ENCODE results near the gene SPP1. TPM values are rescaled to one million over a fixed set of nuclear protein-coding genes. Genes with fewer than 3 reads are reported as not detected.

The SPP1 gene
- total RNA-seq, 4 donors from 2014 or later = 59.0 to 344 (median 174) TPM

- H3K9me3 ChIP-seq = no peaks in the 10 kb centered on the region
- WGBS, 2 donors = 1 to 2% methylated on average over 22 to 112 of the region's 116 CpGs
- H3K27me3 ChIP-seq = no peaks in the 10 kb centered on the region
- peak within 1 kb of the TSS; percentile 73 to 93 (median 84) for H3K4me3 ChIP-seq
- DNase-seq (ENCODE audit: low spot score in 2 of 2) = peak; percentile 77 to 82
- TF ChIP-seq POLR2A (IDR thresholded peaks at IDR 0.05) (peak; percentile 73 to 89), EP300 (IDR thresholded peaks at IDR 0.05) (peak in 1 of 2 donors; percentile 63)
- TF ChIP-seq, protein P1, sequence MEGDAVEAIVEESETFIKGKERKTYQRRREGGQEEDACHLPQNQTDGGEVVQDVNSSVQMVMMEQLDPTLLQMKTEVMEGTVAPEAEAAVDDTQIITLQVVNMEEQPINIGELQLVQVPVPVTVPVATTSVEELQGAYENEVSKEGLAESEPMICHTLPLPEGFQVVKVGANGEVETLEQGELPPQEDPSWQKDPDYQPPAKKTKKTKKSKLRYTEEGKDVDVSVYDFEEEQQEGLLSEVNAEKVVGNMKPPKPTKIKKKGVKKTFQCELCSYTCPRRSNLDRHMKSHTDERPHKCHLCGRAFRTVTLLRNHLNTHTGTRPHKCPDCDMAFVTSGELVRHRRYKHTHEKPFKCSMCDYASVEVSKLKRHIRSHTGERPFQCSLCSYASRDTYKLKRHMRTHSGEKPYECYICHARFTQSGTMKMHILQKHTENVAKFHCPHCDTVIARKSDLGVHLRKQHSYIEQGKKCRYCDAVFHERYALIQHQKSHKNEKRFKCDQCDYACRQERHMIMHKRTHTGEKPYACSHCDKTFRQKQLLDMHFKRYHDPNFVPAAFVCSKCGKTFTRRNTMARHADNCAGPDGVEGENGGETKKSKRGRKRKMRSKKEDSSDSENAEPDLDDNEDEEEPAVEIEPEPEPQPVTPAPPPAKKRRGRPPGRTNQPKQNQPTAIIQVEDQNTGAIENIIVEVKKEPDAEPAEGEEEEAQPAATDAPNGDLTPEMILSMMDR (IDR thresholded peaks at IDR 0.05) = no peak
- H3K27ac ChIP-seq = peak within 1 kb of the TSS; percentile 80 to 98 (median 92)
- no peaks in the 10 kb centered on the region for H3K36me3 ChIP-seq
- peaks cover 5 to 71% (median 24%) of the 10 kb centered on the region in 4 donors for H3K4me1 ChIP-seq
These were observed 32.0 kb downstream of the SPP1 start, which contains the start of gene PKD2 for GRCh38 chr4:88007304-88008121. PKD2 (plus strand) TSS chr4:88007635; CDS start chr4:88007734, 99 bp downstream.

DNA sequence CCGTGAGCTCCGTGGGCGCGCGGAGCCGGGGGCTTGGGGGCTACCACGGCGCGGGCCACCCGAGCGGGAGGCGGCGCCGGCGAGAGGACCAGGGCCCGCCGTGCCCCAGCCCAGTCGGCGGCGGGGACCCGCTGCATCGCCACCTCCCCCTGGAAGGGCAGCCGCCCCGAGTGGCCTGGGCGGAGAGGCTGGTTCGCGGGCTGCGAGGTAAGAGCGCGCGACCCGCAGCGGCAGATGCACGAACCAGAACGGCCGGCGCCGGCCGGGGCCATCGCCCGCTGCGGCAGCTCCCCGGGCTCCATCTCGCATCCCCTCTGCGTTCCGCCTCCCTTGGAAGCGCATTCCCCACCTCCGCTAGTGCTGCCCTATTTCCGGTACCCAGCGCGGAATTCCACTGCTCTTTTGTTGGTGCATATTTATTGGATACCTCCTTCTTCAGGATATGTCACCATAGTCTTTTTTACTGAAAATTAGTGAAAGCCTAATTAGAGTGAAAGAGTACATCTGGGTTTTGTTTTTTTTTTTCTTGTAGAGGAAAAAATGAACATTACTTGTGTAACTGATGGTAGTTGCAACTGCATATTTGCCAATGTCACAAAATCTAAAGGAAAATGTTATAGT is 32.7 kb downstream of the SPP1 start:
- TF ChIP-seq, protein P1 (IDR thresholded peaks at IDR 0.05) = no peak
- no peak for TF ChIP-seq POLR2A (IDR thresholded peaks at IDR 0.05)
- peak in 1 of 2 donors; percentile 34 for TF ChIP-seq EP300 (IDR thresholded peaks at IDR 0.05)
- no peaks in the 10 kb centered on the region for H3K9me3 ChIP-seq
- H3K27me3 ChIP-seq = no peaks in the 10 kb centered on the region
- DNase-seq (ENCODE audit: low spot score in 2 of 2) = no peak
- peak overlapping the region; percentile 73 to 93 (median 84) for H3K4me3 ChIP-seq
- H3K36me3 ChIP-seq = no peaks in the 10 kb centered on the region
- peaks cover 5 to 71% (median 24%) of the 10 kb centered on the region in 4 donors for H3K4me1 ChIP-seq
- WGBS, 2 donors = 0% methylated on average over 13 to 50 of the region's 51 CpGs
- peak overlapping the region; percentile 80 to 98 (median 92) for H3K27ac ChIP-seq

DNA sequence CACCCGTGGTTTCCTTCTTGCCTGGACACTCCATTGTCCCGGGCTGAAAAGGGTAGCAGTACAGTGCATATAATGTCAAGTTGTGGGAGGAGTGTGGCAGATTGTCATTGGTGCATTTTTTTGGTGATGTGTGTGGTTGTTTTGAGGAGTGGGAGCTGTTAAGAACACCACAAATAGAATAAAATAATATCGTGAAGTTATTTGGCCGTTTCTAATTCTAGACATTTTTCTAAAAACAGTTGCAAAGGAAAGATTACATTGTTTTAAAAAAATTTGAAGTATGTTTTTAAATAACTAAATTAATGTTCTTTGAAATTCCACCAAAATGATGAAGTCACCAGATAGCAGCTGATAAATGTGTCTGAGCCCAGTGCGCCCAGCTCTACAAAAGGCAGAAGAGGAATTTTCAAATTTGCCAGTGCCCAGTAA is 33.2 kb downstream of the SPP1 start:
- DNase-seq (ENCODE audit: low spot score in 2 of 2) = no peak
- Histone ChIP-seq H3K9me3 (no peaks in the 10 kb centered on the region), H3K27ac (peak overlapping the region in 3 of 4 donors; percentile 88 to 98 (median 96)), H3K36me3 (no peaks in the 10 kb centered on the region), H3K4me3 (peak overlapping the region; percentile 73 to 93 (median 84)), H3K27me3 (no peaks in the 10 kb centered on the region), H3K4me1 (peaks cover 5 to 75% (median 24%) of the 10 kb centered on the region in 4 donors)
- WGBS, 2 donors = 4 to 11% methylated on average over 5 of the region's 5 CpGs
- TF ChIP-seq EP300 (IDR thresholded peaks at IDR 0.05) (no peak), POLR2A (IDR thresholded peaks at IDR 0.05) (no peak)

DNA sequence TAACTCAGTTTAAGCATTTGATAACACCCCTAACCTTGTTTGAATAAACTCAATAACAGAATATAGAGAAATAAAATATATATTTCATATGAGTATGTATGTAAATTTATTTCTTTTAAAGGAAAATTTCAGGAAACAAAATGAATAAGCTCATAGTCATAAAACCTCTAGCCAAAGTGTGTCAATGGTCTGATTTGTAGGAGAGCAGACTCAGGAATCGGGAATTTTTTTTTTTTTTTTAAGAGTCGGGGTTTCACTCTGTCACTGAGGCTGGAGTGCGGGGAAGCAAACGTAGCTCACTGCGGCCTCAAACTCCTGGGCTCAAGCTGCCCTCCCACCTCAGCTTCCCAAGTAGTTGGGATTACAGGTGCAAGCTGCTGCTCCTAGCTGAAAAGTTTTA is 34.4 kb downstream of the SPP1 start:
- 67 to 71% methylated on average over 5 of the region's 5 CpGs for WGBS, 2 donors
- no peaks in the 10 kb centered on the region for H3K36me3 ChIP-seq
- TF ChIP-seq, protein P1 (IDR thresholded peaks at IDR 0.05) = no peak
- TF ChIP-seq EP300 (IDR thresholded peaks at IDR 0.05) (no peak), POLR2A (IDR thresholded peaks at IDR 0.05) (no peak)
- no peak overlapping the region for H3K4me3 ChIP-seq
- no peaks in the 10 kb centered on the region for H3K9me3 ChIP-seq
- peak overlapping the region in 2 of 4 donors; percentile 48 to 61 for H3K27ac ChIP-seq
- H3K27me3 ChIP-seq = no peaks in the 10 kb centered on the region
- DNase-seq (ENCODE audit: low spot score in 2 of 2) = no peak
- H3K4me1 ChIP-seq = peaks cover 5 to 84% (median 24%) of the 10 kb centered on the region in 4 donors

DNA sequence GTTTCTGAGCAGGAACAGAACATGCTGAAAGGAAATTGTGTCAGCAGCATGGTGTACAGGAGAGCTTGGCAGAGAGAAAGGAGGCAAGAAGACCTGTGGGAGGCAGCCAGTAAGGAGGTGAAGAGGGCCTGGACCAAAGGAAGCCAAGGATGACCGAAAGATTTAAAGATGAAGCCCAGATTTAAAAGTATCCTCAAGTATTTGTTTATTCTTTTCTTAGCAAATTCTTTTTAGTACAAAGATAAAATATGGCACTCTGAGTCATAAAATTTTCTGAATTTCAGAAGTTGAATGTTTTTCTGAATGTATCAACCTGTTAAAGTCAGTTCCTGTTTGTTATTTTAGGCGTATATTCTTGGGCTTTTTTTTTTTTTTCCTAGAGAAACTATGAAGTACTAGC is 35.5 kb downstream of the SPP1 start:
- Histone ChIP-seq H3K9me3 (no peaks in the 10 kb centered on the region), H3K4me1 (peaks cover 5 to 87% (median 24%) of the 10 kb centered on the region in 4 donors), H3K27me3 (no peaks in the 10 kb centered on the region), H3K27ac (peak overlapping the region in 2 of 4 donors; percentile 48 to 61), H3K4me3 (peak overlapping the region in 1 of 4 donors; percentile 3), H3K36me3 (no peaks in the 10 kb centered on the region)
- 46 to 60% methylated on average over 2 of the region's 2 CpGs for WGBS, 2 donors
- TF ChIP-seq, protein P1 (IDR thresholded peaks at IDR 0.05) = no peak
- TF ChIP-seq EP300 (IDR thresholded peaks at IDR 0.05) (no peak), POLR2A (IDR thresholded peaks at IDR 0.05) (no peak)
- DNase-seq (ENCODE audit: low spot score in 2 of 2) = no peak
